D721Med (cell line): ENCODE results near the gene ACOT7.

Experiments used
- DNase-seq: peaks from one replicate; pipeline ENCODE4 v3.0.0; 2011; ENCODE audit warnings: low spot score; ENCODE audit not compliant: insufficient read length
- FAIRE-seq: peaks from 2 replicates; lab custom pipeline; 2011; peaks lifted over from hg19 to GRCh38; lab: Jason Lieb, UNC
- TF ChIP-seq, protein P1 (sequence below): IDR thresholded peaks from 2 replicates; pipeline ENCODE4 v1.5.1; 2012; ENCODE audit warnings: mild to moderate bottlenecking, control low read depth; ENCODE audit not compliant: insufficient read depth; ENCODE audit errors: missing control alignments

ACOT7 gene

DNA sequence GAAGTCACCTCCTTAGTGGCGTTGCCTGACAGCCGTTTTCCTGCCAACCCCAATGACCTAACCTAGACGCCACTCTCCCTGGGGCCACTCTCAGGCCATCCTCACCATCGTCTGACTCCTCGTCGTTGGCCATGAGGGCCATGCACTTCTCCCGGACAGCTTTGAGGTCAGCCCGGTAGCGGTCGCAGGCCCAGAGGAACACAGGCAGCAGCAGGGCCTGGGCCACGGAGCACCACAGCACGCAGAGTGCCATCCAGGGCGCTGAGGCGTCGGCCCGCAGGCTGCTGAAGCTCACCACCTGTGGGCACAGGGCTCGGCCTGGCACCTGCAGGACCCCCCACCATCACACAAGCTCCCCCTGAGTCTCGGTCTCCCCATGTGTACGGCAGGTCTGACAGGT, 142.3 kb downstream of the ACOT7 start:
- FAIRE-seq, result no peak
- DNase-seq, result no peak
- TF ChIP-seq, protein P1, sequence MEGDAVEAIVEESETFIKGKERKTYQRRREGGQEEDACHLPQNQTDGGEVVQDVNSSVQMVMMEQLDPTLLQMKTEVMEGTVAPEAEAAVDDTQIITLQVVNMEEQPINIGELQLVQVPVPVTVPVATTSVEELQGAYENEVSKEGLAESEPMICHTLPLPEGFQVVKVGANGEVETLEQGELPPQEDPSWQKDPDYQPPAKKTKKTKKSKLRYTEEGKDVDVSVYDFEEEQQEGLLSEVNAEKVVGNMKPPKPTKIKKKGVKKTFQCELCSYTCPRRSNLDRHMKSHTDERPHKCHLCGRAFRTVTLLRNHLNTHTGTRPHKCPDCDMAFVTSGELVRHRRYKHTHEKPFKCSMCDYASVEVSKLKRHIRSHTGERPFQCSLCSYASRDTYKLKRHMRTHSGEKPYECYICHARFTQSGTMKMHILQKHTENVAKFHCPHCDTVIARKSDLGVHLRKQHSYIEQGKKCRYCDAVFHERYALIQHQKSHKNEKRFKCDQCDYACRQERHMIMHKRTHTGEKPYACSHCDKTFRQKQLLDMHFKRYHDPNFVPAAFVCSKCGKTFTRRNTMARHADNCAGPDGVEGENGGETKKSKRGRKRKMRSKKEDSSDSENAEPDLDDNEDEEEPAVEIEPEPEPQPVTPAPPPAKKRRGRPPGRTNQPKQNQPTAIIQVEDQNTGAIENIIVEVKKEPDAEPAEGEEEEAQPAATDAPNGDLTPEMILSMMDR, result no peak

GRCh38 chr1:6249739-6250689, 143.6 kb downstream of the ACOT7 start:
- FAIRE-seq (no peak), DNase-seq (no peak)
- TF ChIP-seq, protein P1, result no peak

DNA sequence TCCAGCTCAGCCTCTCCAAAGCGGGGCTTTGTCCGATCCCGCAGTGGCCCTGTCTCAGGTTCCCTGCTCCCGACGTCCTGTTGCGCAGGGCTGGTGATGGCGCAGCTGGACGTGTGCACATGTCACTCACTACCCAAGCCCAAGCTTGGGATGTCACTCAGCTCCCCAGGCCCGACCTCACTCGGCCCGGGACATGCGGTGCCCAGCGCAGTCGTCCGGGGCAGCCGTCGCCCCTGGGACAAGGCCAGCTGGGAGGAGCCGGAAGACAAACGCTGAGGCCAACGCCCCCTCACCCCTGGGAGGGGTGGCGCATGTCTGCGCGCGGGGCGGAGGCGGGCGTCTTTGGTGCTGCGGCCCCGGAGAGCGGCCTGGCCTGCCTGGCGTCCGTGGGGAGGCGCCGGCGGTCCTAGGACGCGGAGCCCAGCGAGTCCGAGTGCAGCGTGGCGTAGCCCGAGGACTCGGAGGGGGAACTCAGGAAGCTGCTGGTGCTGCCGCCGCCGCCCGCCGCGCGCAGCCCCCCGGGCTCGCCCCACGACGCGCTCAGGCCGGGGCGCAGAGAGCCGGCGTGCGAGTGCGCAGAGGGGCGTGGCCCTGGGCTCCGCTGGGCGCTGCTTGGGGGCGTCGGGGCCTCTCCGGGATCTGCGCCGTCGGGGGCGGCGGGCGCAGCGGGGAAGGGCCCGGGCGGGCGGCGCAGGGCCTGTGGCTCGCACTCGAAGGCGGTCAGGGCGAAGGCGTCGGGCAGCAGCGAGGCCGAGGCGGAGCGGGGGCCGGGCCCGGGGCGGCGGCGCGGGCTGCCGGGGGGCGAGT, 144.4 kb downstream of the ACOT7 start:
- no peak for DNase-seq
- FAIRE-seq, result no peak
- TF ChIP-seq, protein P1, result no peak

DNA sequence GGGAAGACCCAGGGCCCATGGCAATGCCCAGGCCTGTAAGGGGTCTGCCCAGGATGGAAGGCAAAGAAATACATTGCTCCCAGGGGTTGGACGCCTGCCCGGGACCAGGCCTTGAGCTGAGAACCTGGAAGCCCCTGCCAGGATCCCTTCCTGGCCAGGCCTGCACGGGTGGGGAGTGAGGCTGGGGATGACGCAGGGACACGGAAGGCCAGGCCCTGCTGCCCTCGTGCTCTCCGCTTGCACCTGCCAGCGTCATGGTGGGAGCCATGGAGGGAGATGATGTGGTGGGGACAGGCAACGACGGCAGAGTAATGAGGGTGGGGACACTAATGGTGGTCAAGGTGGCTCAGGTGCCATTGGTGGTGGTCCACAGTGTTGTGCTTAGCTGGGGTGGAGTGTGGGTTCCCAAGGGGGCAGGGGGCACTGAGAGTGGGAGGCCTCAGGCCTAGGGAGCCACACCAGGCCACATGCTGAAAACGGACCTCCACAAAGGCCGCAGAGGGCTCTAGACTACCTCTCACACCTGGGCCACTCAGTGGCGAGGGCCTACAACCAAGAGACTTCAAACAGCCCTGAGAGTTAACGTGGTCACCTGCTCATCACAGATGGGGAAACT, 145.3 kb downstream of the ACOT7 start:
- DNase-seq (no peak), FAIRE-seq (no peak)
- TF ChIP-seq, protein P1, result no peak

GRCh38 chr1:6247651-6248050, 145.9 kb downstream of the ACOT7 start:
- TF ChIP-seq, protein P1, result no peak
- no peak for FAIRE-seq
- DNase-seq, result no peak

- FAIRE-seq, result no peak
- TF ChIP-seq, protein P1, result peak; percentile 74
- DNase-seq, result peak; percentile 59
These were observed 146.8 kb downstream of the ACOT7 start for GRCh38 chr1:6246497-6247467.
